Fibroblast of the conjunctiva (primary cell): ENCODE measurements around the gene OVCA2.

Source experiments
- DNase-seq: peaks from one replicate; pipeline ENCODE4 v3.0.0-alpha.2; 2010; ENCODE audit warnings: low read depth

OVCA2 gene

DNA sequence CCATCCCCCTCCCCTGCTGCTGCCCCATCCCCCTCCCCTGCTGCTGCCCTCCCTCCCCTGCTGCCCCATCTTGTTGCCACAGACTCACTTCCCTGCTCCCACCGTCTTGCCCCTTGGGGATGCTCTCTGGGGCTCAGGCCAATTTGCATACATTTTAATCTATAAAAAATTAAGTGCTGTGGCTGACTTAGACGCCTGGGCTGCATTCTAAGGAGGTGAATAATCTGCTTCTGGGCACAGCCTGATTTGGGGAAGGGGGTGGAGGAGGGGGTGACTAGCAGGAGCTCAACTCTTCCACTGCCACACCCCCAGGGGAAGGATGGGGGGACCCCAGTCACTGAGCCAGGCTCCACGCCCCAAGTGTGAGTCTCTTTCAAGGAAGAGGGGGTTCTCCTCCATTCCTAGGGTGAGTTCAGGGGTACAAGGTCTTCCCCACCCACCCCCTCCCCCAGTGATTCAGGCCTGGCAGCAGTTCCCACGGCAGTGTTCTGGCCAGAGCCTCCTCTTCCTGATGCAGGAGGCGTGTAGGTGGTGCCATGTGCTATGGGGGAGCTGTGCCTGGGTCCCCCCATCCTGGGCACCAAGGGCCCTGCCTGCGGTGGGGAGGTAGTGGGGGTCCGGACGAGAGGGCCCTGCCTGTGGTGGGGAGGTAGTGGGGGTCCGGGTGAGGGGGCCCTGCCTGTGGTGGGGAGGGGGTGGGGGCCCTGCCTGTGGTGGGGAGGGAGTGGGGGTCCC, 6.8 kb upstream of the OVCA2 start:
- DNase-seq, result peak; percentile 77

GRCh38 chr17:2035541-2036488, 6.0 kb upstream of the OVCA2 start:
- DNase-seq, result no peak

- DNase-seq, result no peak
These were observed 4.7 kb upstream of the OVCA2 start for GRCh38 chr17:2037155-2037554.

DNA sequence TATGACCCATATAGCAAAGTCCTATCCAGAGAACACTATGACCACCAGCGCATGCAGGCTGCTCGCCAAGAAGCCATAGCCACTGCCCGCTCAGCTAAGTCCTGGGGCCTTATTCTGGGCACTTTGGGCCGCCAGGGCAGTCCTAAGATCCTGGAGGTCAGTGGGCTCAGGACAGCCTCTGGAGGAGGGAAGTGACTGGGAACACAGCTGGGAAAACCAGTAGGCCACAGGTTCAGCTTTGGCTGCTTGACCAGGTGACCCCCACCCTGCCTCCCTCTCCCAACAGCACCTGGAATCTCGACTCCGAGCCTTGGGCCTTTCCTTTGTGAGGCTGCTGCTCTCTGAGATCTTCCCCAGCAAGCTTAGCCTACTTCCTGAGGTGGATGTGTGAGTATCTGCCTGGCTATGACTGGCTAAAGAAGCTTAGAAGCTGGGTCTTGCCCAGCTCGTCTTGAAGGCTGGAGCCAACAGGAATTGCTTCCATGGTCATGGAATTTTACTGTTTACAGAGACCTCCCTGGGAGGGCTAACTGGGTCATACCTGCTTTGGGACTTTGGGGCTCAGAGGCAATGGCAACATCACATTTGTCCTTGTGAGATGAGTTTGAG, 1.5 kb upstream of the OVCA2 start:
- no peak for DNase-seq

- no peak for DNase-seq
These were observed 771 bp upstream of the OVCA2 start for GRCh38 chr17:2040942-2041560.

DNA sequence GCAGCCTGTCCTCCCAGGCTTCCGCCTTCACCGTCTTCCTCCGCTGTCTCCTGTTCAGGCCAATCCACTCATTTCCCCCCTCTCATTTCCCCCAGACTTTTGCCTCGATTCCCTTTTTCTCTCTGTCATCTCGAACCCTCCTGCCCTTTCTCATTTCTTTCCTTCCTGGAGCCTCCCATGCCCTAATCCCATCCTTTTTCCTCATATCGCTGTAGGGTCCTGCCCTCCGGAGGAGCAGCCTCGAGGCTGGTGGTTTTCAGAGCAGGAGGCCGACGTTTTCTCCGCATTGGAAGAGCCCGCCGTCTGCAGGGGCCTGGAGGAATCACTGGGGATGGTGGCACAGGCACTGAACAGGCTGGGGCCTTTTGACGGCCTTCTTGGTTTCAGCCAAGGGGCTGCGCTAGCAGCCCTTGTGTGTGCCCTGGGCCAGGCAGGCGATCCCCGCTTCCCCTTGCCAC, 597 bp downstream of the OVCA2 start:
- DNase-seq, result no peak

DNA sequence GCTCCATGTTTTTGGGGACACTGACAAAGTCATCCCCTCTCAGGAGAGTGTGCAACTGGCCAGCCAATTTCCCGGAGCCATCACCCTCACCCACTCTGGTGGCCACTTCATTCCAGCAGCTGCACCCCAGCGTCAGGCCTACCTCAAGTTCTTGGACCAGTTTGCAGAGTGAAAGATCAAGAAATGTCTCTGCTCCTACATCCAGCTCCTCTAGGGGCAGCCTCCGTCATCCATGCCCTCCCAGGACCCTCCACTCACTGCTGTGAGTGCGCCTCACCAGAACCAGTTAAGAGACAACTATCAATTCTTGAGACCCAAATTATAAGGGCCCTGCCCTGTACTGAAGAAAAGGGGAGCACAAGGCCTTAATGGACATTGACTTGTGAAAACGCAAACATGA, 1.1 kb downstream of the OVCA2 start:
- DNase-seq, result no peak

GRCh38 chr17:2043785-2044184, 2.0 kb downstream of the OVCA2 start:
- no peak for DNase-seq

DNA sequence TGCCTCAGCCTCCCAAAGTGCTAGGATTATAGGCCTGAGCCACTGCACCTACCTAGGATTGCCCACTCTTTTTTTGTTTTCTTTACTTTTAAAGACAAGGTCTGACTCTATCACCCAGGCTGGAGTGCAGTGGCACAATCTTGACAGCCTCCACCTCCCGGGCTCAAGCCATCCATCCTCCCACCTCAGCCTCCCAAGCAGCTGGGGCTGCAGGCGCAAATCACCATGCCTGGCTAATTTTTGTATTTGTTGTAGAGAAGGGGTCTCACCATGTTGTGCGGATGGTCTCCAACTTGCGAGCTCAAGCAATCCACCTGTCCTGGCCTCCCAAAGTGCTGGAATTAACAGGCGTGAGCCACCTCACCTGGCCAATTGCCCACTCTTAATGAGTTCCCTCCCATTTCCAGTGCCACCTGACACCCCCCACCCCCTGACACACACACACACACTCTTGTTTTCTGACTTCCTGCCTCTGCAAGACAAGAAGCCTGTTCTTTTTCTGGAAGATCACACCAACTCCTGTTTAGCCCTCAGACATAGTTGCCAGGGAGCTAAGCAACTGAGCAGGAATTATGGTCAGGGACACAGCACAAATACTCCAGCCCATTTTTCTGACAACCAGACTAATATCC, 2.6 kb downstream of the OVCA2 start:
- DNase-seq, result no peak

DNA sequence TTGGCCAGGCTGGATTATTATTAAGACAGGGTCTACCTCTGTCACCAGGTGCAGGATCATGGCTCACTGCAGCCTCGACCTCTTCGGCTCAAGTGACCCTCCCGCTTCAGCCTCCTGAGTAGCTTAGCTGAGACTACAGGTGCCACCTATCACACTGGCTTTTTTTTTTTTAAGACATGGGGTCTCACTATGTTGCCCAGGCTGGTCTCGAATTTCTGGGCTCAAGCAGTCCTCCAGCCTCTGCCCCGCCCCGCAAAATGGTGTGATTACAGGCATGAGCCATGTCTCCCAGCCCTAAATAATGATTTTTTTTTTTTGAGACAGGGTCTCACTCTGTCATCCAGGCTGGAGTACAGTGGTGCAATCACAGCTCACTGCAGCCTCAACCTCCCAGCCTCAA, 5.8 kb downstream of the OVCA2 start:
- no peak for DNase-seq

DNA sequence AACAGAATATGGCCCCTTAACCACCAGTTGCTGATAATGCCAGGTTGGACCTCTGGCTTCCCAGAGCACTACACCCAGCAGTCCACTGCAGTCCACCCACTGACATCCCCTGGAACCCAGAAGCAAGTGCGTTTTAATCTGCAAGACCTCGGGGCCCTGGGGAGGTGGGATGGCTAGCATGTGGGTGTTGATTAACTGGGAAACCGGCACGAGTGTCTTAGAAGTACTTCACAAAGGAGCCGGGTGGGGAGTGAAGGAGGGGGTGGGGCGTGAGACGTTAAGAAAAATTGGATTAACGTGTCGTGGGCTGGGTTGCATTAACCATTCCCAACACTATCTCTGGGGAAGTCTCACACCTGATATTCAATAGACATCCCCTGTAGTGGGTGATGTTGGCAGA, 7.0 kb downstream of the OVCA2 start:
- no peak for DNase-seq

GRCh38 chr17:2049333-2050299, 7.8 kb downstream of the OVCA2 start:
- no peak for DNase-seq

- DNase-seq, result no peak
These were observed 8.7 kb downstream of the OVCA2 start for GRCh38 chr17:2050300-2051060.

- DNase-seq, result no peak
These were observed 9.5 kb downstream of the OVCA2 start for GRCh38 chr17:2051061-2051932.

- DNase-seq, result no peak
These were observed 10.2 kb downstream of the OVCA2 start for GRCh38 chr17:2051933-2052559.

- DNase-seq, result no peak
These were observed 11.8 kb downstream of the OVCA2 start for GRCh38 chr17:2053380-2054261.

DNA sequence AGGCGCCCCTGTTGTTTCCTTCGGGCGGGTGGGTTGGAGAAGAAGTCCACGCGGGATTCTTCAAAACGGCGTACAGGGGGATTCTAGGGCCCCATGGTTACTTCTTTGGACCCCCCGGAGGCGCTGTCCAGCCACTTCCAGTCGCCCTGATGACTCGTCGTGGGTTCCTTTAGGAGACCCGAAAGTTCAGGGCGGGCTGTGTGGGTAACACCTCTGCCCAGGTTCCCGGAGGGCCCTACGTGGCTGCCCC, 12.4 kb downstream of the OVCA2 start:
- no peak for DNase-seq
